ENCODE data around the gene POLR3E. TPM values are rescaled to one million over a fixed set of nuclear protein-coding genes. Genes with fewer than 3 reads are reported as not detected.
"Not testable (repeated sequence)": the region's sequence is repeated elsewhere in the genome, so short reads cannot be mapped to it uniquely, and the experiment has no call there.

POLR3E gene
- total RNA-seq, 1 donor from 2014 or later, result 36.6 TPM

DNA sequence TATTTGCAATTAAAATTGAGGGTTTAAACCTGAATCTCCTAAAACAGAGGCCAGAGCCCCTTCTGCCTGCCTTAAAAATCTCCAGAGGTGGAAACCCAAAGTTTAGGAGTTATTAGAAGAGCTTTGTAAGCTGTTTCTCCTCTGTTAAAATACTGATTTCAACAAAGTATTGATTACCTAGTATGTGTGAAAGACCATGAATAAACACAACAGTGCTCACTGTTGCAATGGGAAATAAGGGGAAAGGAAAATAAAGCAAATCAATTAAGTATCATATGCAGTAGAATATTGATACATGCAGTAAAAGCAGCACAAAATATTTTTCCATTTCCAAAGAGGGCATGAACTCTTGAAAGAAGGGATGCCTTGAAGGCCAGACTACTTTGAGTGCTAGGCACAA is 62.5 kb downstream of the POLR3E start:
- H3K4me3 ChIP-seq, result no peak overlapping the region
- peaks cover 14% of the 10 kb centered on the region for H3K4me1 ChIP-seq
- TF ChIP-seq, protein P1, sequence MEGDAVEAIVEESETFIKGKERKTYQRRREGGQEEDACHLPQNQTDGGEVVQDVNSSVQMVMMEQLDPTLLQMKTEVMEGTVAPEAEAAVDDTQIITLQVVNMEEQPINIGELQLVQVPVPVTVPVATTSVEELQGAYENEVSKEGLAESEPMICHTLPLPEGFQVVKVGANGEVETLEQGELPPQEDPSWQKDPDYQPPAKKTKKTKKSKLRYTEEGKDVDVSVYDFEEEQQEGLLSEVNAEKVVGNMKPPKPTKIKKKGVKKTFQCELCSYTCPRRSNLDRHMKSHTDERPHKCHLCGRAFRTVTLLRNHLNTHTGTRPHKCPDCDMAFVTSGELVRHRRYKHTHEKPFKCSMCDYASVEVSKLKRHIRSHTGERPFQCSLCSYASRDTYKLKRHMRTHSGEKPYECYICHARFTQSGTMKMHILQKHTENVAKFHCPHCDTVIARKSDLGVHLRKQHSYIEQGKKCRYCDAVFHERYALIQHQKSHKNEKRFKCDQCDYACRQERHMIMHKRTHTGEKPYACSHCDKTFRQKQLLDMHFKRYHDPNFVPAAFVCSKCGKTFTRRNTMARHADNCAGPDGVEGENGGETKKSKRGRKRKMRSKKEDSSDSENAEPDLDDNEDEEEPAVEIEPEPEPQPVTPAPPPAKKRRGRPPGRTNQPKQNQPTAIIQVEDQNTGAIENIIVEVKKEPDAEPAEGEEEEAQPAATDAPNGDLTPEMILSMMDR (IDR thresholded peaks at IDR 0.05), result no peak
- no peak for ATAC-seq
- peaks cover 23% of the 10 kb centered on the region for H3K36me3 ChIP-seq
- no peak overlapping the region for H3K27ac ChIP-seq
- intact Hi-C loops (cut with DNase I), result no loop called here
- no peaks in the 10 kb centered on the region for H3K27me3 ChIP-seq (ENCODE audit: low read depth)
- no peaks in the 10 kb centered on the region for H3K9me3 ChIP-seq
- no peak for DNase-seq

DNA sequence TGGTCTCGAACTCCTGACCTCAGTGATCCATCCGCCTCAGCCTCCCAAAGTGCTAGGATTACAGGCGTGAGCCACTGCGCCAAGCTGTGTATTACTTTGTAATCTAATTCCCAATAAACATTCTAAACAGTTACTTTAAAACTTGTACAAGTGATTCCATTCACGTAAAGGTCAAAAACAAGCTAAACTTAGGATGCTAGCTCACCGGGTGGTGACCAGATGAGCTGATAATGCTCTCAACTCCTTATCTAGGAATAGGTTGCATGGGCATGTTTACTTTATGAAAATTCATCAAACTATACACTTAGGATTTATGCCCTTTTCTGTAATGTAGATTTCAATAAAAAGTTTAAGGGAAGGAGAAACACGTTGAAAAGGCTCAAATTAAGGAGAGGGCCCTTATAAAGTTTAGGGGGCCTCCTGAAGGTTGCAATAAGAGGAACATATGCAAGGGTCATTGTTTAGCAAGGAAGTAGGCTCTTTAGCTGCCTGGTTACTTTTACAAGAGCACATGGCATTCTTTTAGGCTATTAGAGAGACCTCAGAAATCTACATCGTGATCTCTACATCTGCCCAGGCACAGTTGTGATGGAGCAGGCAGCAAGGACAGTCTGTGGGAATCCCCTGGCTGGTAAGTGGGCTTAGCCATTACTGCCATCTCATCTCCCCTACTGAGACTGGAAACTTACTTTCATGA is 63.9 kb downstream of the POLR3E start:
- intact Hi-C loops (cut with DNase I), result no loop called here
- no peak overlapping the region for H3K27ac ChIP-seq
- no peak for DNase-seq
- H3K9me3 ChIP-seq, result no peaks in the 10 kb centered on the region
- H3K4me1 ChIP-seq, result peaks cover 8% of the 10 kb centered on the region
- TF ChIP-seq, protein P1 (IDR thresholded peaks at IDR 0.05), result no peak
- H3K27me3 ChIP-seq (ENCODE audit: low read depth), result no peaks in the 10 kb centered on the region
- peaks cover 27% of the 10 kb centered on the region for H3K36me3 ChIP-seq
- ATAC-seq, result no peak
- no peak overlapping the region for H3K4me3 ChIP-seq

DNA sequence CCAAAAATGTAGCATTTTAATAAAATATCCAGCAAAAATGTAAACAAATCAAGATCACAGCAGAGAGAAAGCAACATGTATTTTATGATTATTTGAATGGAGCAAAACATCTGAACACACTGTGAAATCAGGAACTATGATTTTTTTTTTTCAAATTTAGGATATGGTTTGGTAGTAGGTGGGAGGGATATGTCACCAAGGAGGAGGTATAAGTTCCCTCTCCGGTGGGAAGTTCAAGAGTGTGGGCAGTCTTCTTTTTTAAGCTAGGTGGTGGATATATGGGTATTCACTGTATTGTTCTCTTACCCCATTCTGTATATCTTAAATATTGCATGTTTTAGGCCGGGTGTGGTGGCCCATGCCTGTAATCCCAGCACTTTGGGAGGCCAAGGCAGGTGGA is 67.0 kb downstream of the POLR3E start:
- ATAC-seq (no peak), DNase-seq (no peak)
- H3K36me3 ChIP-seq, result peaks cover 27% of the 10 kb centered on the region
- no peaks in the 10 kb centered on the region for H3K9me3 ChIP-seq
- no peak overlapping the region for H3K27ac ChIP-seq
- intact Hi-C loops (cut with DNase I), result no loop called here
- no peaks in the 10 kb centered on the region for H3K27me3 ChIP-seq (ENCODE audit: low read depth)
- peaks cover 12% of the 10 kb centered on the region for H3K4me1 ChIP-seq
- TF ChIP-seq, protein P1 (IDR thresholded peaks at IDR 0.05), result no peak
- H3K4me3 ChIP-seq, result no peak overlapping the region

- Histone ChIP-seq H3K27ac (no peak overlapping the region), H3K4me3 (no peak overlapping the region), H3K36me3 (peaks cover 27% of the 10 kb centered on the region), H3K4me1 (peaks cover 32% of the 10 kb centered on the region), H3K9me3 (no peaks in the 10 kb centered on the region), H3K27me3 (ENCODE audit: low read depth) (no peaks in the 10 kb centered on the region)
- ATAC-seq, result no peak
- DNase-seq, result no peak
- intact Hi-C loops (cut with DNase I), result no loop called here
- TF ChIP-seq, protein P1 (IDR thresholded peaks at IDR 0.05), result no peak
These were observed 69.2 kb downstream of the POLR3E start for GRCh38 chr16:22366371-22366770.

DNA sequence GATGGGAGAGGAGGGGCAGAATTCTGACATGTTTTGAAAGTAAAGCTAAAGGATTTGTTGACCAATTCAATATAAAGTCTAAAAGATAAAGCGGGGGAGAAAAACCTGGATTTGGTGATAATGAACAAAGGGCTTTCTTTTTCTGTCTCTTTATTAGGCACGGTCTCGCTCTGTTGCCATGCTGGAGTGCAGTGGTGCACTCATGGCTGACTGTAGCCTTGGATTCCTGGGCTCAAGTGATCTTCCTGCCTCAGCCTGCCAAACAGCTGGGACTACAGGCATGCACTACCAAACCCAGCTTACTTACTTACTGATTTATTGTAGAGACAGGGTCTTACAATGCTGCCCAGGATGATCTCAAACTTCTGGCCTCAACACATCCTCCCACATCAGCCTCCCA is 69.7 kb downstream of the POLR3E start:
- TF ChIP-seq, protein P1 (IDR thresholded peaks at IDR 0.05), result no peak
- Histone ChIP-seq H3K27me3 (ENCODE audit: low read depth) (no peaks in the 10 kb centered on the region), H3K27ac (no peak overlapping the region), H3K4me1 (peaks cover 36% of the 10 kb centered on the region), H3K4me3 (no peak overlapping the region), H3K9me3 (no peaks in the 10 kb centered on the region), H3K36me3 (peaks cover 27% of the 10 kb centered on the region)
- ATAC-seq (no peak), DNase-seq (no peak)
- intact Hi-C loops (cut with DNase I), result no loop called here

DNA sequence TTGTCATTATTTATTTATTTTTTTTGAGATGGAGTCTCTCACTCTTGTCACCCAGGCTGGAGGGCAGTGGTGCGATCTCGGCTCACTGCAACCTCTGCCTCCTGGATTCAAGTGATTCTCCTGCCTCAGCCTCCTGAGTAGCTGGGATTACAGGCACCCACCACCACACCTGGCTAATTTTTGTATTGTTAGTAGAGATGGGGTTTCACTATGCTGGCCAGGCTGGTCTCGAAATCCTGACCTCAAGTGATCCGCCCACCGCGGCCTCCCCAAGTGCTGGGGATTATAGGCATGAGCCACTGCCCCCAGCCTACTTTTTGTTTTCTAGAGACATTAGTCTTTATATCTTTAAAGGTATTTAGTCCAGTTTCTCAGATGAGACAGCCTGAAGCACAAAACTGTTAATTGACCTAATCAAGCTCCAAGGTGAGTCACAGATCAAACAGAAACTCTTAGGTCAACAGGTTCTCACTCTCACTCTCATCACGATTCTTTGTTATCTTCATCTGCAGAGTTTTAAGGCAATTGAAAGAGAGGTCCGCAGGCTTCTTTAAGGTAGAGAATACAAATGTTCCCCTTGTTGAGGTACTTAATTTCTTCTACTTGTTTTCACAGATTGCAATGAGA is 71.1 kb downstream of the POLR3E start:
- H3K27ac ChIP-seq; H3K4me3 ChIP-seq; DNase-seq; intact Hi-C loops (cut with DNase I); ATAC-seq; H3K9me3 ChIP-seq; H3K27me3 ChIP-seq (ENCODE audit: low read depth): not testable (repeated sequence)
- H3K36me3 ChIP-seq, result peaks cover 18% of the 10 kb centered on the region
- H3K4me1 ChIP-seq, result peaks cover 50% of the 10 kb centered on the region
